Activated gamma-delta T cell treated with Interleukin-2 at 50 U/mL for 16 hours (primary cell): ENCODE data around the gene RTN4.
A peak's percentile ranks its signal among the peaks of the same experiment; 100 is the strongest.

ENCODE experiments used
- DNase-seq: peaks from one replicate; pipeline ENCODE4 v3.0.0-alpha.2; 2020

The RTN4 gene

DNA sequence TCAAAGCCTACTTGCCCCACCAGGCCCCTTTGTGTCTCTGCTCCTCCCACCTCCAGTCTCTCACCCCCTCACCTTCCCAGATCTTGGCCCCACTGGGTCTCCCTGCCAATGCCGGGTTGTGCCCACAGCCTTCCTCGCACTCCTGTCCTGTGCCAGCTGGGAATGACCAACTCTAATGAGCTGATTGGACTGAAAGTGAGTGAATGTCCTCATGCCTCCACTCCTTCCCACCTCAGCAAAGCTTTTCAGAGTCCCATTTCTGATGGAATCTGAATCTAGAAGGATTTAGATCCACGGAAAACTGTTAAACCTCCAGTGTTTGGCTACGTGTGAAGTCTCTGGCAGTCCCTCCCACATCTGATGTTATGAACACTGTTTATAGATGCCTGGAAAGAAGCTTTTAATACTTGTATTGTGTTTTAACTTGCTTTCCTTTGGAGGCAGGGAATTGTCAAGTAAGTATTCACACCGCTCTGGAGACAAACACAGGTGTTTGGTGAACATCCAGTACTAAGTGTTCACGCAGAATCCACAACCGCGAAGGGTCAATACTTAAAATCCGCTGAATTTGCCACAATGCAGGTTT is 103.9 kb downstream of the RTN4 start:
- no peak for DNase-seq

DNA sequence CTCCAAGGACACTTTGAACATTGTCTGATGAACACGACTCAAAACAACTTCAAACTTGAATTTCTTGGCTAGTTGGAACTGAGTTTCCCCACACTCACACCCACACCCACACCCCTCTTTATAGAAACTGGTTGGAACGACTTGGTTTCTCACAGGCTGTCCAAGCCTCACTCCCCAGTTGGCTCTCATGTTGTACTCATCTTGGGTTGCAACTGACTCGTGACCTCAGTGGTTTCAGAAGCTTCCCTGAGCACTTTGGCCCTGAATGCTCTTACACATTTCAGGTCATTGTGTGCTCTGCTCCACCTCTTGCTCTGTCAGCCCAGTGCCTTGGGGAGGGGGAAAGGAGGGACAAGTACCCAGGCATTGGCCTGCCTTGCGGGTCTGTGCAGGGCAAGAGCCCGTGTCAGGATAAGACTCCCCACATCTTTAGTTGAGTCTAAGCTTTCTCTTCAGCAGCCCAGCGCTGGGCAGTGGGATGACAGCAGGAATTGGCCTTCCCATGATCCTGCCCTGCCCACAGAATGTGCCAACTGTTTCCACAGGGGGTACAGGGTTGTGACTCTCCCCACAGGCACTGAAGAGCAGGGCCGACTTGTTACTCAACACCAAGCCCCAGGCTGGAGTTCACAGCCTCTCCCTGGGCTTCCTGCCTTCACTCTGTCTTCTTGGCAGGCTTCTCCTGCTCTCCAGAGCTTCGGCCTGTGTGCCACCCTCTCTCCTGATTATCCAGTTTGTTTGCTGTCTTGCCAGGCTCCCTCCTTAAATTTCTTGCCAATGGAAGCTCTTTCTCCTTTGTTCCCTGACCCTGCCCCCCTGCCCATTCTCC is 104.6 kb downstream of the RTN4 start:
- DNase-seq = no peak

DNA sequence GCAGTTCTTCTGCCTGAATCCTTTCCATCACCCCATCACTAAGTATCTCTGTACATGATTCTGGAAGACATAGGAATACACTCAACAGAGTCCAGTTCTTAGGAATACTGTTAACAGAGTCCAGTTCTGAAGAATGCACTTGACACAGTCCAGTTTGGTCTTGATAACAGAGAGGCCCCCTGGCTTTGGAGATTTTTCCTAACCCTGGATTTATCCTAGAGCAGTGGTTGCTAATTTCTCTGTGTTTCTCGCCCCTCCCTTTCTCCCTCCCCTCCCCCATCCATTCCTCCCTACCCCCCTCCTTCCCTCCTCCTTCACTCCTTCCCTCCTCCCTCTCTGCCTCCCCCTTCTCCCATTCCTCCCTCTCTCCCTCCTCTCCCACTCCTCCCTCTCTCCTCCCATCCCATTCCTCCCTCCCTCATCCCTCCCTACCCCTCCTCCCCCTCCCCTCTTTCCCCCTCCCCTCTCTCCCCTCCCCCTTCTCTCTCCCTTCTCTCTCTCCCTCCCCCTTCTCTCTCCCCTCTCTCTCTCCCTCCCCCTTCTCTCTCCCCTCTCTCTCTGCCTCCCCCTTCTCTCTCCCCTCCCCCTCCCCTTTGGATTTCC is 105.4 kb downstream of the RTN4 start:
- no peak for DNase-seq

DNA sequence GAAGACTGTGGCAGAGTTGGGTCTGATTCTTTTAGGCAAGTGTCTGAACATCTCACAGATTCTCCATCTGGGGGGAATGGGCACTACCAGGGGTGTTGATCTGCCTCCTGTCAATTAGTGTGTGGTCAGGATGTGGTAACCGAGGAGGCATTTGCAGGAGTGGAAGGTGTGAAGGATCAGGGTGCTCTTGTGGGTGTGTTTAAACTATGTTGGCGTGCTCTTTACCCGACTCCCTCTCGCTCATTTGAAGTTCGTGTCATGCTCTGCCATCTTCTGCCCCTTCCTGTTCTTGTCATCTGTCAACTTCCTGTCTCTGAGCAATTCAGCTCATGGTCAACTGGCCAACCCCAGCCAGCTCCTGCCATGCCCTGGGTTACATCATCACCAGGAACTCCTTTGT is 107.9 kb downstream of the RTN4 start:
- DNase-seq = peak; percentile 40

DNA sequence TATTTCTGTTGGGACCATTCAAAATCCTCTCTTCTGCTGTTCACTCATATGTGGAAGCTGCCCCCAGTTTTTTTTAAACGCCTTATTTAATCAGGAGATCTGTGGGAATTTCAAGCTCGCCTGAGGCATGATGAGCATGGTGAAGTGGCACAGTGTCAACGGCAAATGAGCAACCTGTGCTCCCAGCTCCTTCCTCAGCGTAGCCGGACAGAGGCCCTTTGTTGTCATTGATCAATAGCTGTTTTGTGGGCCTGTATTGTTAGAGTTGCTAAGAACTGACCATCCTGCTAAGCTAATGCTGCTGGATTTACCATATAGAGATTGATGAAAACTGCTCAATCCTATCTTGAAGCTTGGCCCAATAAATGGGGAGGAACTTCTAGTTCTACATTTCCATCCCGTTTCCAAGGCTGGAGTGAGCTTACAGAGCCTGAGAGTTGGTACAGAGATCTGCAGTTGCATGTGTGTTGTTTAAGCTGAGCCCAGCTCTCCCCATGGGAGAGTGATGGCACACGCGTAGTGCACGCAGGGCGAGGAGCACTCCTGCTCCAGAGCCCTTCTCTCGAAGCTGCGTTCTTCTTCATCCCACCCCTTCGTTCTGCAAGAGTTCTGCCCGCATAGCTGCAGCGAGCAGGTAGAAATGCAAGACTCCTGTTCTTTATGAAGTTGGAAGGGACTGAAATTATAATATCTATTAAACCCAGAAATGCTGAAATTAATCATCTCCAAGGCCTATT is 108.8 kb downstream of the RTN4 start:
- no peak for DNase-seq

DNA sequence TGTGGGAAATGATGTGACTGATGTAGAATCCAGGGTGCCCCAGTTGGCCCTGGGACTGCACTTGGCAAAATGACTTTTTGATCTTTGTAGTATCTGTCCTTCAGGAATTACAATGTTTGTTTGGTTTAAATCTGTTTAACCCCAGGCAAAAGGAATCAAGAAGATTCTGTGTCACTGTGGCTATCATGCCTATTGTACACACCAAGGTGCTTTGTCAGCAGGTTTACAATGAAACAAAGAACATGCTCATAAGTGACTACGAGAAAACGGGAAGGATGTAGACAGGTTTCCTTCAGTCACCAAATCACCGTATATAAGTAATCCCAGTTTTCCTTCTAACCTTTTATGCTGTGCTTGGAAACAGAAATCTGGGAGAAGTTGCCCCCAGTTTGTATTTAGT is 109.5 kb downstream of the RTN4 start:
- DNase-seq = no peak

DNA sequence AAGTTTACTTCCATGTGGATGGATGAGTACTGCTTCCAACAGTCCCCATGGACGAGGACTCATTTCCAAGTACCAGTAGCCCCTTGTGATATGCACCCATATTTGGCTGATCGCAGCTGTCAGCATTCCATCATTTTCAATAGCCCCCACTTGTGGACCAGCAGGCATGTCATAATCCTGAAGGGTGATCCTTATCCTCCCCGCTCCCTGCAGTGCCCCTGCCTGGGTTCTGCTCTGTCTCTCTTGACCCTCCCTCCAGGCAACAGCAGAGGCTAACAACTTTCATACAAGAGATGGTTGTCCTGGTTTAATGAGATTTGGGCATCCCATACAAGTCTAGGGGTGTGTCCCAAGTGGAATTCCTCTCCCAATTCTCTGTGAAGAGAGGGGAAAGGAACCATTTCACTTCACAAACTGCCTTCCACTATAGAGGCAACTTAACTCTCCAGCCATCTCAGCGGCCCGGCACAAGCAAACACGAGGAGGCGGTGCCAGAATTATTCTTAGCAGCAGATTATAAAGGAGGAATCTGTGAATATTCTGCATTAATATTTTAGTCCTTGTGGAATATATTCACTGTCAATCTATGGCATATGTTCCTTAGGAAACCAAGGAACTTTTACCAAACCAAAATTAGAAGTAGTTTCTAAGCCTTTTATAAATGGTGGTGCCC is 110.7 kb downstream of the RTN4 start:
- DNase-seq = no peak

DNA sequence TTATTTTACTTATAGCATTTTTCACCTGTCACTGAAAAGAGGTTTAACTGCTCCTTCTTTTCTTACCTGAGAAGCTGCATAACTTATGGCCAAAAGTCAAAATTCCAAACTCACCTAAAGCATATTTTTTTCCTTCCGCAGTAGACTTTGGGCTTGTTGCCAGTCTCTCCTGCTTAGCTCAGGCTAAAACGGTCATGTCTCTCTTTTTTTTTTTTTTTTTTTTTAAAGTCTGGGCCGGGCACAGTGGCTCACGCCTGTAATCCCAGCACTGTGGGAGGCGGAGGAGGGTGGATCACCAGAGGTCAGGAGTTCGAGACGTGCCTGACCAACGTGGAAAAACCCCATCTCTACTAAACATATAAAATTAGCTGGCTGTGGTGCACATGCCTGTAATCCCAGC is 113.5 kb downstream of the RTN4 start:
- no peak for DNase-seq

DNA sequence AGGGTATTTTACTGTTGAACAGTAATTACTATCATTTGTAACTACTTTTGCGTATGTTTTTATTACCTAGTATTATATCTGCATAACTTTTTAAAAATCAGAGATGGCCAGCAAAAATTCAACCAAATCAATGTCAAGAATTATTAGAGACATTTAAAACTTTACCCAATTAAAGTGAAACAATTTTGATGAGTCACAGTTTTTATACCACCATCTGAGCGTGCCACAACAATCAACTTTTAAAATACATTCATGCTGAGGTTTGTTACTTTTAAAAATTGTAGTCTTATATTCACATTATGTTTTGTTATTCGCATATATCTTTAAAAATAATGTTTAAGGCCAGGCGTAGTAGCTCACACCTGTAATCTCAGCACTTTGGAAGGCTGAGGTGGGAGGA is 114.9 kb downstream of the RTN4 start:
- DNase-seq = no peak

DNA sequence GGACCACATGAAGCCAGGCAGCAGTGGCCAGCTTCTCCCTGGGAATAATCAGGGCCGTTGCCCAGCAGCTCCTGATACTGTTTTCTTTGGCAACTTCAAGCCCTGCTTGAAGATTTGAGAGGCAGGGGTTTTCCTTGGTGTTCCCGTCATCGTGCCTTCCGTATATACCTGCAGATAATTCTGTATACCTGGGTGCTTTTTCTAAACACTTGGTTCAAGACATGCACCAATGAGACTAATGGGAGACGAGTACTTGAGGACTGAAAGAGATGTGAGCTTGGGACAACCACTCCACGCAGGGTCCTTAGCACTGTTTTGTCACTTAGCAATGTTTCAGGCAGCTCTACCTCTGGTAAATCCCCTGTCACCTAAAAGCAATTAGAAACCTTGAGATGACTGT is 118.8 kb downstream of the RTN4 start:
- DNase-seq = no peak

DNA sequence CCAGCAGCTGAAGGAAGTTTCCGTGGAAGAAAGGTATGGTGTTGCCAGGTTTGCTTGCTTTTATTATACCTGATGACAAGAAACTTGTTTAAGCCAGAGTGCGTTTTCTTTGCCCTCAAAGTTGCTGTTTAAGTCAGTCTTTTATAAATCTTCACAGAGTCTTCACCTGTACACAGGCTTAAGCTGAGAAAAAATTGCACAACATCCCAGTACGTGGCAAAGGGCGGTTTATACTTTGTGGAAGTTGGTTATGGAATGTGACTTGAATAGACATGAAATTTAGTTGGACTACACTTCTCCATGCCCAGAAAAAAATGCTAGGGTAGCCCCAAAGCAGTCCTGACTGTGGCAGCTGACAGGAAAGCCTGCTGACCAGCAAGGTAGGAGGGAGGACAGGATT is 121.5 kb downstream of the RTN4 start:
- no peak for DNase-seq

DNA sequence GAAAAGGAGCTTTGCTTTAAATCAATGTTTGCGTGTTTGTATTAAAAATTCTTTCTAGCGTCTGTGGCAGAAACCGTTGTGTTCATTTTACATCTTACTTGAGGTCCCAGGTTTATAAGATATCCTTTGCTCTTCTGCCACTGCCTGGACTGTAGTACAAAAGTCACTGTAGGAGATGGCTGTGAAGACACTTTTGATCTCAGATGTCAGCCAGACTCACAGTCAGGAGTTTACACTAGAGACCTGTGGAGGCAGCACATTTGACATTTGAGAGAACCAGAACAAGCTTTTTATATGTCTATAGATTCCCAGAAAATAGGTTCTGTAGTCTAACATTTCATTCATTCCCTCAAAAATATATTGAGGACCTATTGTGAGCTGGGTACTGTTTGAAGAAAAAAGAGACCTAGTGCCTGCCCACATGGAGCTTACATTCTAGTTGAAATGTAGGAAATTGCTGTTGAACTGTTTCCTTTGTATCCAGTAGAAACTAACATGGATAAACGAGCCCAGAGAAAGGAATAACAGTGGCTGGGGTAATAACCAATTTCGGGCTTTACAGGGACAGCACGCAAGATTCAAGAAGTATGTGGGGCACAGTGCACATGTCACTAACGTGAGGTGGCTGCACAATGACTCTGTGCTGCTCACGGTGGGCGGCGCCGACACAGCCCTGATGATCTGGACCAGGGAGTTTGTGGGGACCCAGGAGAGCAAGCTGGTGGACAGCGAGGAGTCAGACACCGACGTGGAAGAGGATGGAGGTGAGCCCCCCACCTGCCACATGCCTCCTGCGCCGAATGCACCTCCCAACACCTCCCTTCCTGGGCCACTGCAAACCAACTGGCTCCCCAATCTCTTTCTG is 122.3 kb downstream of the RTN4 start:
- DNase-seq = no peak

DNA sequence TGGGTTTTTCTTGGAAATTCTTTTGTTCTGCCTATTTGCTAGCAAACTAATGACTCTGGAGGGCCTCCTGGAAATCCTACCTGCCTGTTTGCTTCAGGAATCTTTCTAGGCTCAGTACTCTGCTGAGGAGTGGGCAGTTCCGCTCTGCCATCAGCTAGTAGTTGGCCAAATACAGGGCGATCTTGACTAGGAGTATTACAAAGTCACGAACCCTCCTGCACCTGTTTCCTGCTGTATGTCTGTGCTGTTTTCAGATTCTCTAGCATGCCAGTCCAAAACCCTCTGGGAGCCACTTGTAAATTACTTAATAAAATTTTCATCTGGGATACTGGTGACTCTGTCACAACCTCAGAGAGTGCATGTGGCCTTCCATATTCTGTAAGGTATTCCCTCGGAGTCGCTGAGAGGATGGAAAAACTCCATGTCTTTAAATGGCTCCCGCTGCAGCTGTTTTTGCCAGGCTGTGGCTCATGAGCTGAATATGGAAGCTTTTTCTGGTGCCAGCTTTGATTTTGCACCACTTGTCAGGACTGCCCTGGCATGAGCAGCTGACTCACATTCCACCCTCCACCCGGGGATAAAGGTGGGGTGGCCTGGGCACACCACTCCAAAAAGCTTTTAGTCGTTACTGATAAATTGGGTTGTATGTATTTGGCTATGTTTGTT is 123.0 kb downstream of the RTN4 start:
- DNase-seq = no peak

DNA sequence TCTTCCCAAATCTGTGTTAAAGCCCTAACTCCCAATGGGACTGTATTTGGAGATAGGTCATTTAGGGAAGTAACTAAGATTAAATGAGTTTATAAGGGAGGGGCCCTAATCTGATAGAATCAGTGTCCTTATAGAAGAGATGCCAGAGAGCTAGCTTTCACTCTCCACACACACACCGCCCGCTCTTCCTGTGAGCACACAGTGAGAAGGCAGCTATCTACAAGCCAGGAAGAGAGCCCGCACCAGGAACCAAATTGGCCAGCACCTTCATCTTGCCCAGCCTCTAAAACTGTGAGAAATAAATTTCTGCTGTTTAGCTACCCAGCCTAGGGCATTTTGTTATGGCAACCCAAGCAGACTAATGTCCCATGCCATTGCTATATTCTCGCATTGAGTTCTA is 125.2 kb downstream of the RTN4 start:
- DNase-seq = no peak

DNA sequence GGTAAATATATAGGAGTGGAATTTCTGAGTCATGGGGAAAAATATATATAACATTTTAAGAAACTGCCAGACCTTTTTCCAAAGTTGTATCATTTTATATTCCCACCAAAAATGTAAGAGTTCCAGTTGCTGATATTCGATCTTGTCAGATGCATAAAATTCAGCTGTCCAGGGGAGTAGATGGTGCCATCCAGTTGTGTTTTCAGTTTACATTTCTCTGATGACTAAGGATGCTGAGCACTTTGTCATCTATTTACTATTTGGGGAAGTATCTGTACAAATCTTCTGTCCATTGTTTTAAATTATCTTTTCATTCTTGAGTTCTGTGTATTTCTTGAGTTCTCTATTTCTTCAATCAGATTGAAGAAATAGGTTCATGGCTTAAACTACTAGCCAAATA is 126.1 kb downstream of the RTN4 start:
- no peak for DNase-seq
